ENCODE data around the gene FOXC2.

Gene FOXC2

DNA sequence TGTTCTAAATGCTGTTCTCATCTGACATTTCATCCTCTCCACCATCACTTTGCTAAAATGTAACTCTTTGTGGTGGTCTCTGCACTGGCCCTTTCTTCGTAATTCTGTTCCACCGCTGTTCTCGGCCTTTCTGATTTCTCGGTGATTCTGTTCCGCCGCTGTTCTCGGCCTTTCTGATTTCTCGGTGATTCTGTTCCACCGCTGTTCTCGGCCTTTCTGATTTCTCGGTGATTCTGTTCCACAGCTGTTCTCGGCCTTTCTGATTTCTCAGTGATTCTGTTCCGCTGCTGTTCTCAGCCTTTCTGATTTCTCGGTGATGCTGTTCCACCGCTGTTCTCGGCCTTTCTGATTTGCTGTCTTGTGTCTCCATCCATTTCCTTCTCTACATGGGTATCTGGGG is 44.0 kb upstream of the FOXC2 start (continued):
- TF ChIP-seq RARB (CRISPR knock-in tag; IDR thresholded peaks at IDR 0.05) (no peak), BACH2 (CRISPR knock-in tag; IDR thresholded peaks at IDR 0.05; ENCODE audit: borderline replicate concordance) (no peak), TOX (CRISPR knock-in tag; IDR thresholded peaks at IDR 0.05; ENCODE audit: borderline replicate concordance) (no peak)

DNA sequence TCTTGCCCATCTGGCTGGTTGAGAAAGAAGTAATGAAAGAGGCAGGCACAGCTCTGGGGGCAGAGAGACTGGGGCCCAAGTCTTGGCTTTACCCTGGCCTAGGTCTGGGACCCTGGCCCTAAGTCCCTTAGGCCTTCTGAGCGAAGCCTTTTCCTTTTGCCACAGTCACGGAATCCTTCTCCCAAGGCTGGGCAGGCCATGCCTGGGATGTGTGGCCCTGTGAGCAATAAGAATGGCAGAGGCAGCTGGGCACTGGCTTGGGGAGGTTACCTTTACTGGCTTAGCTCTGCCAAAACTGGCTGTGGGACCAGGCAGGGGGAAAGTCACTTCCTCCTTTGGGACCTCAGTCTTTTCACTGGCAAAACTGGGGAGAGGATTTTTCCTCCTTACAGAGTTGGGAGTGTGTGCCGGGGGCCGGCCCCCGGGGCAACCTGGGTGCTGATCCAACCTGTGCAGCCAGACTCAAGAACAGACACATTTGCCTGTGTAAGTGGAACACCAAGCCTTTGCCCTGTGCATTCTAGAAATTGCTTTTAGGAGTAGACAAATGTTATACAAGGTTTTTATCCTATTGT is 43.4 kb upstream of the FOXC2 start:
- TF ChIP-seq SNAI2 (CRISPR knock-in tag; IDR thresholded peaks at IDR 0.05) = no peak
- no peak for TF ChIP-seq RARB (CRISPR knock-in tag; IDR thresholded peaks at IDR 0.05)
- TF ChIP-seq, protein P1, sequence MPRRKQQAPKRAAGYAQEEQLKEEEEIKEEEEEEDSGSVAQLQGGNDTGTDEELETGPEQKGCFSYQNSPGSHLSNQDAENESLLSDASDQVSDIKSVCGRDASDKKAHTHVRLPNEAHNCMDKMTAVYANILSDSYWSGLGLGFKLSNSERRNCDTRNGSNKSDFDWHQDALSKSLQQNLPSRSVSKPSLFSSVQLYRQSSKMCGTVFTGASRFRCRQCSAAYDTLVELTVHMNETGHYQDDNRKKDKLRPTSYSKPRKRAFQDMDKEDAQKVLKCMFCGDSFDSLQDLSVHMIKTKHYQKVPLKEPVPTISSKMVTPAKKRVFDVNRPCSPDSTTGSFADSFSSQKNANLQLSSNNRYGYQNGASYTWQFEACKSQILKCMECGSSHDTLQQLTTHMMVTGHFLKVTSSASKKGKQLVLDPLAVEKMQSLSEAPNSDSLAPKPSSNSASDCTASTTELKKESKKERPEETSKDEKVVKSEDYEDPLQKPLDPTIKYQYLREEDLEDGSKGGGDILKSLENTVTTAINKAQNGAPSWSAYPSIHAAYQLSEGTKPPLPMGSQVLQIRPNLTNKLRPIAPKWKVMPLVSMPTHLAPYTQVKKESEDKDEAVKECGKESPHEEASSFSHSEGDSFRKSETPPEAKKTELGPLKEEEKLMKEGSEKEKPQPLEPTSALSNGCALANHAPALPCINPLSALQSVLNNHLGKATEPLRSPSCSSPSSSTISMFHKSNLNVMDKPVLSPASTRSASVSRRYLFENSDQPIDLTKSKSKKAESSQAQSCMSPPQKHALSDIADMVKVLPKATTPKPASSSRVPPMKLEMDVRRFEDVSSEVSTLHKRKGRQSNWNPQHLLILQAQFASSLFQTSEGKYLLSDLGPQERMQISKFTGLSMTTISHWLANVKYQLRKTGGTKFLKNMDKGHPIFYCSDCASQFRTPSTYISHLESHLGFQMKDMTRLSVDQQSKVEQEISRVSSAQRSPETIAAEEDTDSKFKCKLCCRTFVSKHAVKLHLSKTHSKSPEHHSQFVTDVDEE (CRISPR knock-in tag; IDR thresholded peaks at IDR 0.05) = no peak
- TF ChIP-seq, protein P2, sequence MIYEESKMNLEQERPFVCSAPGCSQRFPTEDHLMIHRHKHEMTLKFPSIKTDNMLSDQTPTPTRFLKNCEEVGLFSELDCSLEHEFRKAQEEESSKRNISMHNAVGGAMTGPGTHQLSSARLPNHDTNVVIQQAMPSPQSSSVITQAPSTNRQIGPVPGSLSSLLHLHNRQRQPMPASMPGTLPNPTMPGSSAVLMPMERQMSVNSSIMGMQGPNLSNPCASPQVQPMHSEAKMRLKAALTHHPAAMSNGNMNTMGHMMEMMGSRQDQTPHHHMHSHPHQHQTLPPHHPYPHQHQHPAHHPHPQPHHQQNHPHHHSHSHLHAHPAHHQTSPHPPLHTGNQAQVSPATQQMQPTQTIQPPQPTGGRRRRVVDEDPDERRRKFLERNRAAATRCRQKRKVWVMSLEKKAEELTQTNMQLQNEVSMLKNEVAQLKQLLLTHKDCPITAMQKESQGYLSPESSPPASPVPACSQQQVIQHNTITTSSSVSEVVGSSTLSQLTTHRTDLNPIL (CRISPR knock-in tag; IDR thresholded peaks at IDR 0.05; ENCODE audit: low read depth) = no peak
- TF ChIP-seq, protein P3, sequence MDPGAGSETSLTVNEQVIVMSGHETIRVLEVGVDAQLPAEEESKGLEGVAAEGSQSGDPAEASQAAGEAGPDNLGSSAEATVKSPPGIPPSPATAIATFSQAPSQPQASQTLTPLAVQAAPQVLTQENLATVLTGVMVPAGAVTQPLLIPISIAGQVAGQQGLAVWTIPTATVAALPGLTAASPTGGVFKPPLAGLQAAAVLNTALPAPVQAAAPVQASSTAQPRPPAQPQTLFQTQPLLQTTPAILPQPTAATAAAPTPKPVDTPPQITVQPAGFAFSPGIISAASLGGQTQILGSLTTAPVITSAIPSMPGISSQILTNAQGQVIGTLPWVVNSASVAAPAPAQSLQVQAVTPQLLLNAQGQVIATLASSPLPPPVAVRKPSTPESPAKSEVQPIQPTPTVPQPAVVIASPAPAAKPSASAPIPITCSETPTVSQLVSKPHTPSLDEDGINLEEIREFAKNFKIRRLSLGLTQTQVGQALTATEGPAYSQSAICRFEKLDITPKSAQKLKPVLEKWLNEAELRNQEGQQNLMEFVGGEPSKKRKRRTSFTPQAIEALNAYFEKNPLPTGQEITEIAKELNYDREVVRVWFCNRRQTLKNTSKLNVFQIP (CRISPR knock-in tag; IDR thresholded peaks at IDR 0.05; ENCODE audit: borderline replicate concordance, low read depth) = no peak
- no peak for TF ChIP-seq ESRRG (CRISPR knock-in tag; IDR thresholded peaks at IDR 0.05)
- TF ChIP-seq ZFP3 (CRISPR knock-in tag; IDR thresholded peaks at IDR 0.05) = no peak
- no peak for TF ChIP-seq TCF4 (CRISPR knock-in tag; IDR thresholded peaks at IDR 0.05; ENCODE audit: borderline replicate concordance)
- no peak for TF ChIP-seq PPARA (CRISPR knock-in tag; IDR thresholded peaks at IDR 0.05; ENCODE audit: borderline replicate concordance)
- no peak for TF ChIP-seq BACH2 (CRISPR knock-in tag; IDR thresholded peaks at IDR 0.05; ENCODE audit: borderline replicate concordance)
- no peak for TF ChIP-seq ZFP30 (CRISPR knock-in tag; IDR thresholded peaks at IDR 0.05)
- no peak for TF ChIP-seq ZNF70 (CRISPR knock-in tag; IDR thresholded peaks at IDR 0.05)
- TF ChIP-seq ARNTL (CRISPR knock-in tag; IDR thresholded peaks at IDR 0.05; ENCODE audit: borderline replicate concordance, low read depth) = no peak
- no peak for ATAC-seq

DNA sequence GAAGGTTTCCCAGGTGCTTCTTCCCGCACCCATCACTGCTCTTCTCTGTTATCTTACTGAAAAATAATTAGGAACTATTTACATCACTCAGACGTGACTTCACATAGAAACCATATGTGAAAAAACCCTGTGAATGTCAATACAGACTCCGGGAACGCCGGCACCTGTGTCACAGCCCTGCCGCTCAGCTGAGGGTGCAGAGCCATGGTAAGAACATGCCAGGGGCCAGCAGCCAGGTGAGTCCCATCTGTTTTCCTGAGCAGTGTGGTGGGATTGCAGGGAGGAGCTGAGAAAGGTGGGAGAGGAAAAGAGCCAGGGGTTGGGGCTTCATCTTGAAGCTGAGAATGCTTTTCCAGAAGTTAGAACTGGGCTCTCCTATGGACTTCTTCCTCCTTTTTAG is 42.6 kb upstream of the FOXC2 start:
- no peak for TF ChIP-seq ZNF8 (CRISPR knock-in tag; IDR thresholded peaks at IDR 0.05)
- TF ChIP-seq, protein P2 (CRISPR knock-in tag; IDR thresholded peaks at IDR 0.05; ENCODE audit: low read depth) = no peak
- TF ChIP-seq ZFP3 (CRISPR knock-in tag; IDR thresholded peaks at IDR 0.05) = no peak

DNA sequence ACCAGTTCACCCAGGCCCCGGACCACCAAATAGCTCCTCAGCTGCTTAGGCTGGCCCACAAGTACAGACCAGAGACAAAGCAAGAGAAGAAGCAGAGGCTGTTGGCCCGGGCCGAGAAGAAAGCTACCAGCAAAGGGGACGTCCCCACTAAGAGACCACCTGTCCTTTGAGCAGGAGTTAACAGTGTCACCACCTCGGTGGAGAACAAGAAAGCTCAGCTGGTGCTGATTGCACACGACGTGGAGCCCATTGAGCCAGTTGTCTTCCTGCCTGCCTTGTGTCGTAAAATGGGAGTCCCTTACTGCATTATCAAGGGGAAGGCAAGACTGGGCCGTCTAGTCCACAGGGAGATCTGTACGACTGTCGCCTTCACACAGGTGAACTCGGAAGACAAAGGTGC is 40.9 kb upstream of the FOXC2 start:
- ATAC-seq = no peak
- TF ChIP-seq, protein P4, sequence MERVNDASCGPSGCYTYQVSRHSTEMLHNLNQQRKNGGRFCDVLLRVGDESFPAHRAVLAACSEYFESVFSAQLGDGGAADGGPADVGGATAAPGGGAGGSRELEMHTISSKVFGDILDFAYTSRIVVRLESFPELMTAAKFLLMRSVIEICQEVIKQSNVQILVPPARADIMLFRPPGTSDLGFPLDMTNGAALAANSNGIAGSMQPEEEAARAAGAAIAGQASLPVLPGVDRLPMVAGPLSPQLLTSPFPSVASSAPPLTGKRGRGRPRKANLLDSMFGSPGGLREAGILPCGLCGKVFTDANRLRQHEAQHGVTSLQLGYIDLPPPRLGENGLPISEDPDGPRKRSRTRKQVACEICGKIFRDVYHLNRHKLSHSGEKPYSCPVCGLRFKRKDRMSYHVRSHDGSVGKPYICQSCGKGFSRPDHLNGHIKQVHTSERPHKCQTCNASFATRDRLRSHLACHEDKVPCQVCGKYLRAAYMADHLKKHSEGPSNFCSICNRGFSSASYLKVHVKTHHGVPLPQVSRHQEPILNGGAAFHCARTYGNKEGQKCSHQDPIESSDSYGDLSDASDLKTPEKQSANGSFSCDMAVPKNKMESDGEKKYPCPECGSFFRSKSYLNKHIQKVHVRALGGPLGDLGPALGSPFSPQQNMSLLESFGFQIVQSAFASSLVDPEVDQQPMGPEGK (CRISPR knock-in tag; IDR thresholded peaks at IDR 0.05; ENCODE audit: borderline replicate concordance) = no peak
- TF ChIP-seq PPARA (CRISPR knock-in tag; IDR thresholded peaks at IDR 0.05; ENCODE audit: borderline replicate concordance) (no peak), ZFP3 (CRISPR knock-in tag; IDR thresholded peaks at IDR 0.05) (no peak), OSR1 (CRISPR knock-in tag; IDR thresholded peaks at IDR 0.05) (no peak), ZC3H10 (CRISPR knock-in tag; IDR thresholded peaks at IDR 0.05) (no peak), ZFP30 (CRISPR knock-in tag; IDR thresholded peaks at IDR 0.05) (no peak), BACH2 (CRISPR knock-in tag; IDR thresholded peaks at IDR 0.05; ENCODE audit: borderline replicate concordance) (no peak), SNAI2 (CRISPR knock-in tag; IDR thresholded peaks at IDR 0.05) (no peak)
- TF ChIP-seq, protein P1 (CRISPR knock-in tag; IDR thresholded peaks at IDR 0.05) = no peak
- TF ChIP-seq, protein P2 (CRISPR knock-in tag; IDR thresholded peaks at IDR 0.05; ENCODE audit: low read depth) = no peak

More for the DNA sequence above, 42.6 kb upstream of the FOXC2 start:
- no peak for ATAC-seq
